Measurements from ENCODE around the gene CHRND. TPM values are rescaled to one million over a fixed set of nuclear protein-coding genes. Genes with fewer than 3 reads are reported as not detected.

Gene CHRND
- total and polyA plus RNA-seq, 5 experiments from 2014 or later: not detected

DNA sequence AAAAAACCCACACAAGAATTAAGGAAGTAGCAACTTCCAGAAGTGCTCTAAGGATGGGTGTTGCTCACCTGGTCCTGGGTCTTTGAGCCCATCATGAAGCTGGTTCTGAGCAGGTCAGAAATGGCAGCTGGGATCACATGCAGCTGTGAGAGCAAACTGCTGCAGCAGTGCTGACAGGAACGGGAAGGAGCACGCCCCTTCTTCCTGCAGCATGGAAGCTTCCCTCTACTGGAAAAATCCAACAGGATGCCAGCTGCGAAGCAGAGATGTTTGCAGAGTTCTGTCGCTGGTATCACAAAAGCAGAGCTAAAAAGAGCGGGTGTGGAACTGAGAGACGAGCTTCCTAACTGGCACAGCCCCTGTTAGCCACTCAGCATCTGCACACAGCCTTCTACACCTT is 58.3 kb downstream of the CHRND start:
- H3K9me3 Mint-ChIP-seq: peaks cover 0 to 9% (median 0%) of the 10 kb centered on the region in 9 donors
- H3K36me3 Mint-ChIP-seq: peaks cover 28 to 44% (median 38%) of the 10 kb centered on the region in 3 donors
- POLR2A ChIA-PET: no interaction called here
- DNase-seq: no peak
- ATAC-seq: no peak
- no peak overlapping the region for H3K4me3 Mint-ChIP-seq
- peaks cover 0 to 4% (median 0%) of the 10 kb centered on the region in 4 donors for H3K4me1 Mint-ChIP-seq
- no peak overlapping the region for H3K27ac Mint-ChIP-seq
- no peaks in the 10 kb centered on the region for H3K27me3 Mint-ChIP-seq

Other genes starting within 250 kb of the CHRND start
- gene ALPP, start 147.4 kb upstream of the CHRND start, total RNA-seq: not detected
- not detected for gene ALPP, start 147.4 kb upstream of the CHRND start, polyA plus RNA-seq
- gene ALPG, start 119.3 kb upstream of the CHRND start, total RNA-seq: not detected
- not detected for gene ALPG, start 119.3 kb upstream of the CHRND start, polyA plus RNA-seq
- not detected for gene ALPI, start 70.0 kb upstream of the CHRND start, total RNA-seq
- gene ALPI, start 70.0 kb upstream of the CHRND start, polyA plus RNA-seq: not detected
- gene ECEL1, start 38.3 kb upstream of the CHRND start, total RNA-seq: not detected
- not detected for gene ECEL1, start 38.3 kb upstream of the CHRND start, polyA plus RNA-seq
- gene PRSS56, start 5.8 kb upstream of the CHRND start, total RNA-seq: not detected
- gene PRSS56, start 5.8 kb upstream of the CHRND start, polyA plus RNA-seq: not detected
- not detected for gene CHRNG, start 13.5 kb downstream of the CHRND start, total RNA-seq
- under 1 TPM in 1 of 3 donors, not detected in 2; 0.59 TPM for gene CHRNG, start 13.5 kb downstream of the CHRND start, polyA plus RNA-seq
- gene TIGD1, start 24.4 kb downstream of the CHRND start, total RNA-seq: 10 to 100 TPM; 28.2 to 29.5 TPM
- gene TIGD1, start 24.4 kb downstream of the CHRND start, polyA plus RNA-seq: 10 to 100 TPM; 10.0 to 18.6 (median 14.2) TPM
- 10 to 100 TPM; 61.5 to 64.0 TPM for gene EIF4E2, start 24.5 kb downstream of the CHRND start, total RNA-seq
- 10 to 100 TPM; 41.5 to 49.3 (median 43.6) TPM for gene EIF4E2, start 24.5 kb downstream of the CHRND start, polyA plus RNA-seq
- 1 to 10 TPM; 4.3 to 5.1 TPM for gene EFHD1, start 107.4 kb downstream of the CHRND start, total RNA-seq
- gene EFHD1, start 107.4 kb downstream of the CHRND start, polyA plus RNA-seq: 1 to 10 TPM; 2.5 to 6.9 (median 2.9) TPM
- 10 to 100 TPM; 83.3 to 86.5 TPM for gene GIGYF2, start 171.2 kb downstream of the CHRND start, total RNA-seq
- 10 to 100 TPM; 18.1 to 31.1 (median 24.3) TPM for gene GIGYF2, start 171.2 kb downstream of the CHRND start, polyA plus RNA-seq